ENCODE results near the gene TMEM266. TPM values are rescaled to one million over a fixed set of nuclear protein-coding genes. Genes with fewer than 3 reads are reported as not detected.
"Not testable (repeated sequence)": the region's sequence is repeated elsewhere in the genome, so short reads cannot be mapped to it uniquely, and the experiment has no call there.

The TMEM266 gene, protein sequence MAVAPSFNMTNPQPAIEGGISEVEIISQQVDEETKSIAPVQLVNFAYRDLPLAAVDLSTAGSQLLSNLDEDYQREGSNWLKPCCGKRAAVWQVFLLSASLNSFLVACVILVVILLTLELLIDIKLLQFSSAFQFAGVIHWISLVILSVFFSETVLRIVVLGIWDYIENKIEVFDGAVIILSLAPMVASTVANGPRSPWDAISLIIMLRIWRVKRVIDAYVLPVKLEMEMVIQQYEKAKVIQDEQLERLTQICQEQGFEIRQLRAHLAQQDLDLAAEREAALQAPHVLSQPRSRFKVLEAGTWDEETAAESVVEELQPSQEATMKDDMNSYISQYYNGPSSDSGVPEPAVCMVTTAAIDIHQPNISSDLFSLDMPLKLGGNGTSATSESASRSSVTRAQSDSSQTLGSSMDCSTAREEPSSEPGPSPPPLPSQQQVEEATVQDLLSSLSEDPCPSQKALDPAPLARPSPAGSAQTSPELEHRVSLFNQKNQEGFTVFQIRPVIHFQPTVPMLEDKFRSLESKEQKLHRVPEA
- not detected for total RNA-seq
- long read RNA-seq, result 0 reads

DNA sequence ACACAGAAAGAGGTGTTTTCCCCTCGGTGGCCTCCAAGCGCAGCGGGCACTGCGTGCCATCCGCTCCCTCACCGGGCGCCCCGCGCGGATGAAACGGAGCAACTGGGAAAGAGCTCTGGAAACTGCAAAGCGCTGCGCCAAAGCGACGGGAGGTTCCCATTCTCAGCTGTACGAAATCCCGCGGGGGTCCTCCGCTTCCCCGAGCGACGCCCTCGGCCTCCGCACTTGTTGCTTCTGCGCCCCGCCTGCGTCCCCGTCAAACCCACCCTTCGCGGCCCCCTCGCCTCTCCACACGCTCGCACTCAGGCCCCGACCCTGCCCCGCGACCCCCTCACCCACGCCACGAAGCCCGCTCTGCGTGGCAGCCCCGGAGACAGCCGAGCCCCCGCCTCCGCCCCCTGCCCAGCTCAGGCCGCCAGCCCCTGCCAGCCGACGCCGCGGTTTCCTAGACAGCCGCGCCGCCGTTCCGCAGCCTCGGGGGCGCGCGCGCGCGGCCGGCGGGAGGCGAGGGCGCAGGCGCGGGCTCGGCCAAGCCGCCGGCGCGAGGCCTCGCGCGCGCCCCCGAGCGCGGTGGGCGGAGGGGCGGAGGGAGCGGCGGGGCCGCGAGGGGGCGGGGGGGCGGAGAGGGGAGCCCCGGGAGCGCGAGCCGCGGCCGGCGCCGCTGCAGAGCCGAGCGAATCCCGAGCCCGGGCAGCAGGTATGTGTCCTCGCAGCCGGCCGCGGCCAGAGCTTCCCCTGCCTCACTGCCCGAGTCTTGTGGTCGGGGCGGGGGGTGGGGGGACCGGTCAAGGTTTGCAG, at the start of gene TMEM266:
TSS of gene TMEM266 (plus strand) at position 666 of the 798 bp plus-strand sequence. CDS start 74,279 bp downstream, outside the sequence.
- intact Hi-C loops (cut with micrococcal nuclease), result loop anchor here (5.0 kb wide), 1 partner anchor 78 kb away; no protein-coding TSS in a partner anchor
- Histone ChIP-seq H3K36me3 (no peaks in the 10 kb centered on the region), H3K4me3 (peak within 1 kb of the TSS; percentile 72), H3K27ac (replicated peaks) (no peak within 1 kb of the TSS), H3K9me3 (replicated peaks) (no peaks in the 10 kb centered on the region), H3K4me1 (peaks cover 18% of the 10 kb centered on the region), H3K27me3 (ENCODE audit: low read depth) (peaks cover 91% of the 10 kb centered on the region)
- peak; percentile 39 for DNase-seq
- TF ChIP-seq, protein P1, sequence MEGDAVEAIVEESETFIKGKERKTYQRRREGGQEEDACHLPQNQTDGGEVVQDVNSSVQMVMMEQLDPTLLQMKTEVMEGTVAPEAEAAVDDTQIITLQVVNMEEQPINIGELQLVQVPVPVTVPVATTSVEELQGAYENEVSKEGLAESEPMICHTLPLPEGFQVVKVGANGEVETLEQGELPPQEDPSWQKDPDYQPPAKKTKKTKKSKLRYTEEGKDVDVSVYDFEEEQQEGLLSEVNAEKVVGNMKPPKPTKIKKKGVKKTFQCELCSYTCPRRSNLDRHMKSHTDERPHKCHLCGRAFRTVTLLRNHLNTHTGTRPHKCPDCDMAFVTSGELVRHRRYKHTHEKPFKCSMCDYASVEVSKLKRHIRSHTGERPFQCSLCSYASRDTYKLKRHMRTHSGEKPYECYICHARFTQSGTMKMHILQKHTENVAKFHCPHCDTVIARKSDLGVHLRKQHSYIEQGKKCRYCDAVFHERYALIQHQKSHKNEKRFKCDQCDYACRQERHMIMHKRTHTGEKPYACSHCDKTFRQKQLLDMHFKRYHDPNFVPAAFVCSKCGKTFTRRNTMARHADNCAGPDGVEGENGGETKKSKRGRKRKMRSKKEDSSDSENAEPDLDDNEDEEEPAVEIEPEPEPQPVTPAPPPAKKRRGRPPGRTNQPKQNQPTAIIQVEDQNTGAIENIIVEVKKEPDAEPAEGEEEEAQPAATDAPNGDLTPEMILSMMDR (IDR thresholded peaks at IDR 0.05; ENCODE audit: borderline replicate concordance), result no peak

DNA sequence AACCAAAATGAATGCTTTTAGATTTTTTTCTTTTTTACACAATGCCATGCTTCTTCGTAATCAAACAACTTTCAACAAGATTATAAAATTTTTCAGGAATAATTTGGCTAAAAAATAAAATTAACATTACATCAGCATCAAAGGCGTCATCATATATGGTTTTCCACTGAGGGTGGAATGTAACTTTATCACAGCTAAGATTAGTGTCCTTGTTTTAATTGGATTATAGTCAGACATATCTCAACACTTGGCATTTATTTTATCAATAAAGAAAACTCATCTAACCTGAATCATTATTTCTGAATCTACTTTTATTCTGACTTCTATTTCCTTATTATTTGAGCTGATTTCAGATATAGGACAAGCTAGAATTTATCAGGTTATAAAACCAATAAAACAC, 49.2 kb upstream of the TMEM266 start:
- Histone ChIP-seq H3K4me3 (no peak overlapping the region), H3K27me3 (ENCODE audit: low read depth) (peaks cover 34% of the 10 kb centered on the region), H3K4me1 (no peaks in the 10 kb centered on the region), H3K9me3 (replicated peaks) (peaks cover 13% of the 10 kb centered on the region), H3K36me3 (no peaks in the 10 kb centered on the region), H3K27ac (replicated peaks) (no peak overlapping the region)
- DNase-seq, result no peak
- intact Hi-C loops (cut with micrococcal nuclease), result no loop called here
- TF ChIP-seq, protein P1 (IDR thresholded peaks at IDR 0.05; ENCODE audit: borderline replicate concordance), result no peak

DNA sequence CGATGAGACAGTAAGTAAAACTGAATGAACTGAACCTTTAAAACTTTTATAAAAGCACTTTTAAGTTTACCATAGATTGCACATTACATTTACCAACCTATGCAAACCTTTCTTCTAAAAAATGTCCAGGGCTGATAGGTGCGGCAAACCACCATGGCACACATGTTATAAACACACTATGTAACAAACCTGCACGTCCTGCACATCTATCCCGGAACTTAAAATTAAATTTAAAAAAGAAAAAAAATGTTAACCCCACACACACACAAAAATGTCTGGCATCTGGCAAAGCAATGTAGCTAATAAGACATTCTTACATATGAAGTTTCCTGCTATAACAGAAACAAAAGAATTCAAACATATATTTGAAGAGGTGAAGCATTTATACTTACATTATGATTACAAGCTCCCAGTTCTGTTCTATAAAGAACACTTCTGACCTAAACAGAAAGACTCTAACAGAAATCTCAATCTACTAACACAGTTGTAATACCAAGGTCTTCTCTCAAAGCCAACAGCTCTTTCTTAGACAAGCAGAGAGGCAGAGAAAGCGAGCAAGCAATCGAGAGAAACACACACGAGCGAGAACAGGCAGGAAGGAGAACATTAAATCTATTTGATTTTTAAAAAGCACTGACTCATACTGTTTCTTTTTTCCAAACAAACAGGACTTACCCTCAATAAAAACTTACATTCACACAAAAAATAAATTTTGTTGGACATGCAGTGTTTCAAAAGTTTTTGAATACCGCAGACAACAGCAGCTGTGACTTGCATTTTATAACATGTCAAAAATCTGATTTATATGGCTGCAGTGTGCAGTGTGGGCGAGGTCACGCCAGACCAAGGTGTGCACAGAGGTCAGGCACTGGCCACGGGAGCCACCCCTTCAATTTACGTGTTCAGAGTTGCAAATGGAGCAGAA, 47.9 kb upstream of the TMEM266 start, which contains the start of gene NRG4:
TSS of gene NRG4 (minus strand) at position 798 of the 925 bp plus-strand sequence. CDS start 1,194 bp downstream, outside the sequence.
- intact Hi-C loops (cut with micrococcal nuclease), result no loop called here
- no peaks in the 10 kb centered on the region for H3K4me1 ChIP-seq
- H3K9me3 ChIP-seq (replicated peaks), result peaks cover 23% of the 10 kb centered on the region
- no peak within 1 kb of the TSS for H3K27ac ChIP-seq (replicated peaks)
- TF ChIP-seq, protein P1 (IDR thresholded peaks at IDR 0.05; ENCODE audit: borderline replicate concordance), result no peak
- H3K4me3 ChIP-seq, result no peak within 1 kb of the TSS
- no peaks in the 10 kb centered on the region for H3K36me3 ChIP-seq
- H3K27me3 ChIP-seq (ENCODE audit: low read depth), result peaks cover 38% of the 10 kb centered on the region
- no peak for DNase-seq

DNA sequence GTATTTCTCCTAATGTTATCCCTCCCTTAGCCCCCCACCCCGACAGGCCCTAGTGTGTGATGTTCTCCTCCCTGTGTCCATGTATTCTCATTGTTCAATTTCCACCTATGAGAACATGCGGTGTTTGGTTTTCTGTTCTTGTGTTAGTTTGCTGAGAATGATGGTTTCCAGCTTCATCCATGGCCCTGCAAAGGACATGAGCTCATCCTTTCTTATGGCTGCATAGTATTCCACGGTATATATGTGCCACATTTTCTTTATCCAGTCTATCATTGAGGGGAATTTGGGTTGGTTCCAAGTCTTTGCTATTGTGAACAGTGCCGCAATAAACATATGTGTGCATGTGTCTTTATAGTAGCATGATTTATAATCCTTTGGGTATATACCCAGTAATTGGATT, 46.3 kb upstream of the TMEM266 start:
- intact Hi-C loops (cut with micrococcal nuclease); H3K4me1 ChIP-seq; H3K36me3 ChIP-seq; H3K27ac ChIP-seq (replicated peaks); DNase-seq; H3K4me3 ChIP-seq: not testable (repeated sequence)
- Histone ChIP-seq H3K27me3 (ENCODE audit: low read depth) (peaks cover 34% of the 10 kb centered on the region), H3K9me3 (replicated peaks) (peaks cover 33% of the 10 kb centered on the region)

DNA sequence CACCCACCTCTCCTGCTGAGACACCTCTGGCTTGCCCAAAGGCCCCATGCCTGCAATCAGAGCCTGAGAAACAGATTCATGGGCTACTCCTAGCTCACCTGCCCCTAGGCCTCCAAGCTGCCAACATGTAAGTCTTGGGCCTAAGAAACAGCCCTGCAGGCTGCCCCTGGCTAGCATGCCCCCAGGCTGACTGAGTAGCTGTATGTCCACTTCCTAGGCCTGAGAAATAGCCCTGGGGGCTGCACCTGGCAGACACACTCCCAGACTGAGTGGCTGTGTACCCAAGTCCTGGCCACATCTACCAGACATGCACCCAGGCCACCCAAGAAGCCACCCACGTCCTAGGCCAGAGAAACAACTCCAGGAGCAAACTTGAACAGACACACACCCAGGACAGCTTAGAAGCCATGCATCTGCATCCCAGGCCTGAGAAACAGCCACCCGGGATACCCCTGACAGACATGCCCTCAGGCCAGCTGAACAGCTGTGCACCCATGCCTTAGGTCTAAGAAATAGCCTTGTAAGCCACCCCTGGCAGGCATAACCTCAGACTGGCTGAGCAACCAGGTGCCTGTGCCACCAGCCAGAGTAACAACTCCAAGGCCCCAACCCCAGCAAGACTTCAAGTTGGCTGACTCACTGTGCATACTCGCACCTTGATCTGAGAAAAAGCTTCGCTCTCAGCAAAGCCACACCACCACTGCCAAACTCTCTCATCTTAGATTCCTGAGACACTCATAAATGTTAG, 35.6 kb upstream of the TMEM266 start:
- intact Hi-C loops (cut with micrococcal nuclease), result no loop called here
- Histone ChIP-seq H3K36me3 (no peaks in the 10 kb centered on the region), H3K9me3 (replicated peaks) (peaks cover 27% of the 10 kb centered on the region), H3K4me3 (no peak overlapping the region), H3K27ac (replicated peaks) (no peak overlapping the region), H3K4me1 (no peaks in the 10 kb centered on the region), H3K27me3 (ENCODE audit: low read depth) (peaks cover 13% of the 10 kb centered on the region)
- TF ChIP-seq, protein P1 (IDR thresholded peaks at IDR 0.05; ENCODE audit: borderline replicate concordance), result no peak
- no peak for DNase-seq
